H9 (cell line): ENCODE data around the gene PHYH. TPM values are rescaled to one million over a fixed set of nuclear protein-coding genes. Genes with fewer than 3 reads are reported as not detected.

ENCODE experiments used
- DNase-seq: peaks from one replicate; pipeline ENCODE4 v3.0.0-alpha.2; 2017
- H2AFZ ChIP-seq: one replicate; pipeline ENCODE4 v1.6.1; 2013; ENCODE audit warnings: mild to moderate bottlenecking, low read length, control low read depth, moderate library complexity
- H2AK5ac ChIP-seq: 2 replicates; pipeline ENCODE4 v1.6.1; 2013; ENCODE audit warnings: low read length, control low read depth, mixed read lengths; ENCODE audit not compliant: insufficient read length
- H2BK120ac ChIP-seq: one replicate; pipeline ENCODE4 v1.6.1; 2013; ENCODE audit warnings: low read depth, mild to moderate bottlenecking, low read length, control low read depth, inconsistent platforms; ENCODE audit not compliant: poor library complexity, severe bottlenecking
- H2BK12ac ChIP-seq: 2 replicates; pipeline ENCODE4 v1.6.1; 2013; ENCODE audit warnings: low read length, control low read depth, mixed read lengths, low read depth; ENCODE audit not compliant: insufficient read length
- H2BK15ac ChIP-seq: 2 replicates; pipeline ENCODE4 v1.6.1; 2013; ENCODE audit warnings: low read depth, low read length, control low read depth
- H2BK20ac ChIP-seq: one replicate; pipeline ENCODE4 v1.6.1; 2013; ENCODE audit warnings: low read depth, mild to moderate bottlenecking, low read length, control low read depth, inconsistent platforms; ENCODE audit not compliant: poor library complexity, severe bottlenecking
- H2BK5ac ChIP-seq: 2 replicates; pipeline ENCODE4 v1.6.1; 2013; ENCODE audit warnings: low read length, control low read depth, mixed read lengths; ENCODE audit not compliant: insufficient read length
- H3K14ac ChIP-seq: 2 replicates; pipeline ENCODE4 v1.6.1; 2013; ENCODE audit warnings: low read length, control low read depth; ENCODE audit not compliant: insufficient read depth
- H3K18ac ChIP-seq: 2 replicates; pipeline ENCODE4 v1.6.1; 2013; ENCODE audit warnings: low read depth, mild to moderate bottlenecking, mixed read lengths, low read length, control low read depth; ENCODE audit not compliant: insufficient read length
- H3K23ac ChIP-seq: 2 replicates; pipeline ENCODE4 v1.6.1; 2013; ENCODE audit warnings: low read length, control low read depth, mixed read lengths, low read depth; ENCODE audit not compliant: insufficient read length
- H3K23me2 ChIP-seq: 2 replicates; pipeline ENCODE4 v1.6.1; 2013; ENCODE audit warnings: low read depth, mild to moderate bottlenecking, mixed read lengths, low read length, control low read depth; ENCODE audit not compliant: insufficient read length, poor library complexity, severe bottlenecking
- H3K27ac ChIP-seq: 2 replicates; pipeline ENCODE4 v1.5.1; 2013; ENCODE audit warnings: low read length, control low read depth, mixed read lengths, low read depth; ENCODE audit not compliant: insufficient read length
- H3K27me3 ChIP-seq: 2 replicates; pipeline ENCODE4 v1.6.1; 2013; ENCODE audit warnings: low read length, control low read depth, inconsistent platforms; ENCODE audit not compliant: insufficient read depth
- H3K4ac ChIP-seq: 2 replicates; pipeline ENCODE4 v1.6.1; 2013; ENCODE audit warnings: low read depth, mild to moderate bottlenecking, control low read depth, inconsistent platforms, low read length, moderate library complexity
- H3K4me1 ChIP-seq: 2 replicates; pipeline ENCODE4 v1.6.1; 2013; ENCODE audit warnings: low read length, control low read depth, inconsistent platforms; ENCODE audit not compliant: insufficient read depth
- H3K4me2 ChIP-seq: 2 replicates; pipeline ENCODE4 v1.6.1; 2013; ENCODE audit warnings: low read length, control low read depth, mixed read lengths; ENCODE audit not compliant: insufficient read length, insufficient read depth
- H3K56ac ChIP-seq: 2 replicates; pipeline ENCODE4 v1.6.1; 2013; ENCODE audit warnings: low read depth, mild to moderate bottlenecking, mixed read lengths, low read length, control low read depth; ENCODE audit not compliant: insufficient read length
- H3K79me1 ChIP-seq: 2 replicates; pipeline ENCODE4 v1.6.1; 2013; ENCODE audit warnings: low read depth, mild to moderate bottlenecking, moderate library complexity, low read length, control low read depth, inconsistent platforms; ENCODE audit not compliant: insufficient read depth, poor library complexity, severe bottlenecking
- H3K79me2 ChIP-seq: 2 replicates; pipeline ENCODE4 v1.6.1; 2013; ENCODE audit warnings: low read length, control low read depth, inconsistent platforms; ENCODE audit not compliant: insufficient read depth
- H3K9ac ChIP-seq: 2 replicates; pipeline ENCODE4 v1.6.1; 2013; ENCODE audit warnings: low read length, control low read depth, mixed read lengths; ENCODE audit not compliant: insufficient read length; ENCODE audit errors: extremely low read depth
- H3K9me3 ChIP-seq: one replicate; pipeline ENCODE4 v1.6.1; 2013; ENCODE audit warnings: low read depth, low read length, inconsistent platforms; ENCODE audit not compliant: control insufficient read depth
- H3T11ph ChIP-seq: one replicate; pipeline ENCODE4 v1.6.1; 2013; ENCODE audit warnings: mild to moderate bottlenecking, low read length, control low read depth, inconsistent platforms
- H4K20me1 ChIP-seq: one replicate; pipeline ENCODE4 v1.6.1; 2013; ENCODE audit not compliant: control insufficient read depth, insufficient read length, insufficient read depth
- H4K5ac ChIP-seq: 2 replicates; pipeline ENCODE4 v1.6.1; 2013; ENCODE audit warnings: low read depth, mild to moderate bottlenecking, mixed read lengths, low read length, control low read depth; ENCODE audit not compliant: insufficient read length
- H4K8ac ChIP-seq: replicated peaks from 2 replicates; pipeline ENCODE4 v1.6.1; 2013; ENCODE audit warnings: low read length, control low read depth, mixed read lengths, low read depth; ENCODE audit not compliant: insufficient read length
- H4K91ac ChIP-seq: 2 replicates; pipeline ENCODE4 v1.6.1; 2013; ENCODE audit warnings: low read depth, mild to moderate bottlenecking, moderate library complexity, mixed read lengths, low read length, control low read depth; ENCODE audit not compliant: insufficient read length
- H3K27ac Mint-ChIP-seq, 3 experiments: 2 replicates in 2 of 3; 3 replicates in 1 of 3; pipeline ENCODE4 v1.8.0; 2020 to 2021; ENCODE audit warnings: mixed read lengths in 3 of 3, mild to moderate bottlenecking in 1 of 3, moderate library complexity in 1 of 3
- H3K27me3 Mint-ChIP-seq: 2 replicates; pipeline ENCODE4 v1.8.0; 2021; ENCODE audit warnings: low read depth, mild to moderate bottlenecking, moderate library complexity, mixed read lengths
- H3K36me3 Mint-ChIP-seq, 3 experiments: 2 replicates in 2 of 3; 3 replicates in 1 of 3; pipeline ENCODE4 v1.8.0; 2020 to 2021; ENCODE audit warnings: low read depth in 3 of 3, mixed read lengths in 3 of 3; ENCODE audit not compliant: insufficient read depth in 1 of 3
- H3K4me1 Mint-ChIP-seq, 2 experiments: 2 replicates each; pipeline ENCODE4 v1.8.0; 2020; ENCODE audit warnings: mixed read lengths in 2 of 2
- H3K4me3 Mint-ChIP-seq, 2 experiments: 2 replicates in 1 of 2; 3 replicates in 1 of 2; pipeline ENCODE4 v1.8.0; 2020 to 2021; ENCODE audit warnings: mild to moderate bottlenecking in 2 of 2, mixed read lengths in 2 of 2, moderate library complexity in 1 of 2
- H3K9me3 Mint-ChIP-seq, 2 experiments: 2 replicates in 1 of 2; 3 replicates in 1 of 2; pipeline ENCODE4 v1.8.0; 2020; ENCODE audit warnings: mild to moderate bottlenecking in 2 of 2, mixed read lengths in 2 of 2, moderate library complexity in 1 of 2
- WGBS: extraction: QIAGEN DNeasy Blood & Tissue Kit; methylation state at CpG from one replicate; pipeline ENCODE4 v1.1.7; 2013; ENCODE audit warnings: missing lambda C conversion rate, low lambda C conversion rate, mixed read lengths; ENCODE audit not compliant: insufficient read length; ENCODE audit errors: extremely low coverage; 5-methylcytosine and 5-hydroxymethylcytosine counted together
- total RNA-seq: library from RNA; stranded (reverse); gene quantifications from 2 replicates; pipeline ENCODE4 v1.2.1, GENCODE V29; 2021
- TF ChIP-seq, protein P1 (sequence below): fragments of 200-600 bp; sonication (generic); conservative IDR thresholded peaks from 3 replicates; pipeline ENCODE4 v1.8.0; 2021; ENCODE audit warnings: antibody characterized with exemption, mild to moderate bottlenecking

Gene PHYH
- total RNA-seq, 1 experiment from 2014 or later: 21.5 TPM

GRCh38 chr10:13335881-13336280 lies 36.0 kb upstream of the PHYH start:
- Histone ChIP-seq H3K23me2 (no peaks in the 10 kb centered on the region), H2BK12ac (no peak overlapping the region), H3K4me2 (no peak overlapping the region), H3K79me1 (peaks cover 13% of the 10 kb centered on the region), H2BK20ac (no peak overlapping the region), H4K91ac (no peak overlapping the region), H3K27ac (no peak overlapping the region), H3K4ac (no peak overlapping the region), H3K9me3 (no peaks in the 10 kb centered on the region), H2BK120ac (no peak overlapping the region), H3K27me3 (0 out of 2 replicates have a peak, but pooled peaks cover 3% of the 10 kb centered on the region), H3T11ph (no peak overlapping the region), H2AK5ac (no peak overlapping the region), H3K14ac (no peak overlapping the region), H4K20me1 (no peaks in the 10 kb centered on the region), H2AFZ (no peak overlapping the region), H2BK15ac (no peak overlapping the region), H2BK5ac (no peak overlapping the region), H3K9ac (no peak overlapping the region), H3K56ac (no peak overlapping the region), H3K79me2 (peaks cover 46% of the 10 kb centered on the region), H3K23ac (no peak overlapping the region), H3K4me1 (peaks cover 8% of the 10 kb centered on the region; the same call in 1 of the 2 replicates), H4K8ac (no peak overlapping the region), H4K5ac (no peak overlapping the region), H3K18ac (no peak overlapping the region)
- Mint-ChIP-seq H3K4me1 (peaks cover 24 to 28% of the 10 kb centered on the region in 2 experiments), H3K36me3 (peaks cover 78 to 93% (median 89%) of the 10 kb centered on the region in 3 experiments), H3K9me3 (no peaks in the 10 kb centered on the region), H3K27ac (peak overlapping the region; percentile 33 to 54 (median 48); a peak in 2 of 7 replicates), H3K27me3 (no peaks in the 10 kb centered on the region), H3K4me3 (no peak overlapping the region)
- WGBS: no CpG with 5 or more reads among the region's 9 CpGs
- DNase-seq: no peak
- TF ChIP-seq, protein P1, sequence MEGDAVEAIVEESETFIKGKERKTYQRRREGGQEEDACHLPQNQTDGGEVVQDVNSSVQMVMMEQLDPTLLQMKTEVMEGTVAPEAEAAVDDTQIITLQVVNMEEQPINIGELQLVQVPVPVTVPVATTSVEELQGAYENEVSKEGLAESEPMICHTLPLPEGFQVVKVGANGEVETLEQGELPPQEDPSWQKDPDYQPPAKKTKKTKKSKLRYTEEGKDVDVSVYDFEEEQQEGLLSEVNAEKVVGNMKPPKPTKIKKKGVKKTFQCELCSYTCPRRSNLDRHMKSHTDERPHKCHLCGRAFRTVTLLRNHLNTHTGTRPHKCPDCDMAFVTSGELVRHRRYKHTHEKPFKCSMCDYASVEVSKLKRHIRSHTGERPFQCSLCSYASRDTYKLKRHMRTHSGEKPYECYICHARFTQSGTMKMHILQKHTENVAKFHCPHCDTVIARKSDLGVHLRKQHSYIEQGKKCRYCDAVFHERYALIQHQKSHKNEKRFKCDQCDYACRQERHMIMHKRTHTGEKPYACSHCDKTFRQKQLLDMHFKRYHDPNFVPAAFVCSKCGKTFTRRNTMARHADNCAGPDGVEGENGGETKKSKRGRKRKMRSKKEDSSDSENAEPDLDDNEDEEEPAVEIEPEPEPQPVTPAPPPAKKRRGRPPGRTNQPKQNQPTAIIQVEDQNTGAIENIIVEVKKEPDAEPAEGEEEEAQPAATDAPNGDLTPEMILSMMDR: no peak
